ENCODE measurements around the gene SEMA6D.
A peak's percentile ranks its signal among the peaks of the same experiment; 100 is the strongest.

The SEMA6D gene

GRCh38 chr15:47705281-47705997, 11.9 kb upstream of the SEMA6D start:
- H3K4me3 ChIP-seq (replicated peaks in 1 of 2; ENCODE audit: low read depth in 2 of 2, low read length in 2 of 2) = no peak overlapping the region
- TF ChIP-seq, protein P1, sequence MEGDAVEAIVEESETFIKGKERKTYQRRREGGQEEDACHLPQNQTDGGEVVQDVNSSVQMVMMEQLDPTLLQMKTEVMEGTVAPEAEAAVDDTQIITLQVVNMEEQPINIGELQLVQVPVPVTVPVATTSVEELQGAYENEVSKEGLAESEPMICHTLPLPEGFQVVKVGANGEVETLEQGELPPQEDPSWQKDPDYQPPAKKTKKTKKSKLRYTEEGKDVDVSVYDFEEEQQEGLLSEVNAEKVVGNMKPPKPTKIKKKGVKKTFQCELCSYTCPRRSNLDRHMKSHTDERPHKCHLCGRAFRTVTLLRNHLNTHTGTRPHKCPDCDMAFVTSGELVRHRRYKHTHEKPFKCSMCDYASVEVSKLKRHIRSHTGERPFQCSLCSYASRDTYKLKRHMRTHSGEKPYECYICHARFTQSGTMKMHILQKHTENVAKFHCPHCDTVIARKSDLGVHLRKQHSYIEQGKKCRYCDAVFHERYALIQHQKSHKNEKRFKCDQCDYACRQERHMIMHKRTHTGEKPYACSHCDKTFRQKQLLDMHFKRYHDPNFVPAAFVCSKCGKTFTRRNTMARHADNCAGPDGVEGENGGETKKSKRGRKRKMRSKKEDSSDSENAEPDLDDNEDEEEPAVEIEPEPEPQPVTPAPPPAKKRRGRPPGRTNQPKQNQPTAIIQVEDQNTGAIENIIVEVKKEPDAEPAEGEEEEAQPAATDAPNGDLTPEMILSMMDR (IDR thresholded peaks at IDR 0.05; ENCODE audit: low read depth, low read length) = no peak
- no peak for DNase-seq (ENCODE audit: low read depth in 2 of 2)

GRCh38 chr15:47707391-47707790, 9.9 kb upstream of the SEMA6D start:
- DNase-seq (ENCODE audit: low read depth in 2 of 2) = no peak
- TF ChIP-seq, protein P1 (IDR thresholded peaks at IDR 0.05; ENCODE audit: low read depth, low read length) = no peak
- no peak overlapping the region for H3K4me3 ChIP-seq (replicated peaks in 1 of 2; ENCODE audit: low read depth in 2 of 2, low read length in 2 of 2)

GRCh38 chr15:47708161-47708980, 8.9 kb upstream of the SEMA6D start:
- H3K4me3 ChIP-seq (replicated peaks in 1 of 2; ENCODE audit: low read depth in 2 of 2, low read length in 2 of 2) = no peak overlapping the region
- TF ChIP-seq, protein P1 (IDR thresholded peaks at IDR 0.05; ENCODE audit: low read depth, low read length) = no peak
- no peak for DNase-seq (ENCODE audit: low read depth in 2 of 2)

DNA sequence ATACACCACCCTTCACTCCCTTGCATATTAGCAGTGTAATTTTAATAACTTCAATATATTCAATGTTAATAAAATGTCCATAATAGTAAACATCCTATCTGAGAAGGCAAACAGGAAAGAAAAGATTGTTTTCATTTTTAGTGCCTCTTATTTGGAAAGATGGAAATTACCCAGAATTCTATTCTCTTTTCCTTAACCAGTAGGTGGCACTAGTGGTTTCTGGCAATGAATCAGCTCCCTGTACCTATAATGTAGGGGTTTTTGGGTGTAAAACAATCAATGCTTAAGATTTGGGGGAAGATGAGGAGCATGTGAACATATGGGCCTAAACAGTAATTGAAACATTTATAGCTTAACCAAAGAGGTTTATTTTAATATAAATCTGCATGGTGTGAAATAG, 5.7 kb upstream of the SEMA6D start:
- TF ChIP-seq, protein P1 (IDR thresholded peaks at IDR 0.05; ENCODE audit: low read depth, low read length) = peak; percentile 63
- DNase-seq (ENCODE audit: low read depth in 2 of 2) = peak; percentile 16 to 42
- H3K4me3 ChIP-seq (replicated peaks in 1 of 2; ENCODE audit: low read depth in 2 of 2, low read length in 2 of 2) = no peak overlapping the region

DNA sequence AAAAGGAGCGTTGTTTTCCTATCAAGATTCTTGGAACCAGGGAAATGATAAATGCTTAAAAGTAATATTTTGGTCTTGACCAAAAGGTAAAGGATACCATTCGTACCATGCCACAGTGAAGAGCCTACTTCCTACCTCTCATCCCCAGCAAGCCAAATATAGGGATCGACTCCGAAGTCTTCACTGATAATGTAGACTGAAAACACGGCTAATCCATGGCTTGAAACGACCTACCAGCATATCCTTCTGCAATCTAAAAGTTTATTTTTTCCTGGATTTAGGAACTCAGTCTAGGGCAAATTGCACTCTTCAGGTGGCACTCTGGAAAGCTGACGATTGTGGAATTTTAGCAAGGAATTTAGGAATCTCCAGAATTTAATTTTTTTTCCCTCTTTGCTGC, 1.9 kb upstream of the SEMA6D start:
- TF ChIP-seq, protein P1 (IDR thresholded peaks at IDR 0.05; ENCODE audit: low read depth, low read length) = no peak
- no peak overlapping the region for H3K4me3 ChIP-seq (replicated peaks in 1 of 2; ENCODE audit: low read depth in 2 of 2, low read length in 2 of 2)

GRCh38 chr15:47715856-47716445, 1.4 kb upstream of the SEMA6D start:
- TF ChIP-seq, protein P1 (IDR thresholded peaks at IDR 0.05; ENCODE audit: low read depth, low read length) = no peak
- H3K4me3 ChIP-seq (replicated peaks in 1 of 2; ENCODE audit: low read depth in 2 of 2, low read length in 2 of 2) = no peak overlapping the region
- DNase-seq (ENCODE audit: low read depth in 2 of 2) = peak; percentile 19 to 70

More for the DNA sequence above, 1.9 kb upstream of the SEMA6D start:
- no peak for DNase-seq (ENCODE audit: low read depth in 2 of 2)
